Measurements from ENCODE around the gene ZNF658. TPM values are rescaled to one million over a fixed set of nuclear protein-coding genes. Genes with fewer than 3 reads are reported as not detected.
"Not testable (repeated sequence)": the region's sequence is repeated elsewhere in the genome, so short reads cannot be mapped to it uniquely, and the experiment has no call there.

ZNF658 gene
- polyA plus RNA-seq (ENCODE audit: insufficient read length in 10 of 10) = 1 to 10 TPM; 4.1 to 6.6 (median 4.9) TPM
- long read RNA-seq, donor 1 = 0 reads
- long read RNA-seq, donor 2, full-length matches to known transcripts = 1 of 1 reads
- long read RNA-seq, donor 2, partial matches to known transcripts = 0 of 1 reads
- long read RNA-seq, donor 2, other reads (novel, unspliced or antisense) = 0 of 1 reads
- long read RNA-seq, donor 3 = 0 reads
- long read RNA-seq, donor 4, full-length matches to known transcripts = 3 of 3 reads
- long read RNA-seq, donor 4, partial matches to known transcripts = 0 of 3 reads
- long read RNA-seq, donor 4, other reads (novel, unspliced or antisense) = 0 of 3 reads
- long read RNA-seq, donor 5 = 0 reads
- long read RNA-seq, donor 6 = 0 reads
- long read RNA-seq, donor 7, full-length matches to known transcripts = 1 of 1 reads
- long read RNA-seq, donor 7, partial matches to known transcripts = 0 of 1 reads
- long read RNA-seq, donor 7, other reads (novel, unspliced or antisense) = 0 of 1 reads
- long read RNA-seq, donor 8 = 0 reads
- long read RNA-seq, donor 9 = 0 reads

GRCh38 chr9:66900490-66901131 lies at the start of gene ZNF658:
Gene ZNF658, plus strand, starts transcription at chr9:66900725. Its CDS starts 2,837 bp downstream, at chr9:66903562.
- DNase-seq = peak; percentile 81 to 92 (median 88)

GRCh38 chr9:66861732-66862131 lies 38.8 kb upstream of the ZNF658 start:
- DNase-seq = not testable (repeated sequence)

DNA sequence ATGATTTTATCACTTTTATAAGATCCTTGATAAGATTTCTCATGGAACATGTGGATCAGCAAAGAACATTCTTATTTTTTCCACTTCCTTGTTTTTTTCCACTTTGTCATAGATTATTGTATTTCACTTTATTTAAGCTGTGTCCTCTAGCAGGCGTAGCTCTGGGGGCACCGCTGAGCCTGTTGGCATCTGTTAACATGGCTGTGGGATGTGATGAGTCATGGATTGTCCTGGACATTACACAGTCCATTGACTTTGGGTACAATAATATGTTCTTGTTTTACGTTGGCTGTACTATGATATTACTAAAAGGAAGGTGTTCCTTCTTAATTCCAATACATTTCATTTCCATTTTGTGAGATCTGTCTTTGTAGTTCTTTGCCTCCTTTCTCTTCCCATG lies 31.9 kb upstream of the ZNF658 start:
- DNase-seq = not testable (repeated sequence)

- DNase-seq = not testable (repeated sequence)
Observed at GRCh38 chr9:66880605-66881004, 19.9 kb upstream of the ZNF658 start.

- DNase-seq = not testable (repeated sequence)
Observed at GRCh38 chr9:66881847-66882246, 18.7 kb upstream of the ZNF658 start.

GRCh38 chr9:66890334-66890733 lies 10.2 kb upstream of the ZNF658 start:
- not testable (repeated sequence) for DNase-seq

- peak in 1 of 3 donors; percentile 11 for DNase-seq
Observed at GRCh38 chr9:66901141-66901540, 616 bp downstream of the ZNF658 start.

- DNase-seq = not testable (repeated sequence)
Observed at GRCh38 chr9:66909560-66909959, 9.0 kb downstream of the ZNF658 start.

DNA sequence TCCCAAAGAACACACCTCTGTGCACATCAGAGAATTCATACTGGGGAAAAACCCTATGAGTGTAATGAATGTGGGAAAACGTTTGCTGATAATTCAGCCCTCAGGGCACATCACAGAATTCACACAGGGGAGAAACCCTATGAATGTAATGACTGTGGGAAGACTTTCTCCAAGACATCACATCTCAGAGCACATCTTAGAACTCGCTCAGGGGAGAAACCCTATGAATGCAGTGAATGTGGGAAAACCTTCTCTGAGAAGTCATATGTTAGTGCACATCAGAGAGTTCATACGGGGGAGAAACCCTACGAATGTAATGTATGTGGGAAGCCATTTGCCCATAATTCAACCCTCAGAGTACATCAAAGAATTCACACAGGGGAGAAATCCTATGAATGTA lies 19.5 kb downstream of the ZNF658 start:
- not testable (repeated sequence) for DNase-seq

GRCh38 chr9:66936194-66936870 lies 35.8 kb downstream of the ZNF658 start:
- DNase-seq = not testable (repeated sequence)

GRCh38 chr9:66937662-66938061 lies 37.1 kb downstream of the ZNF658 start:
- peak in 1 of 3 donors; percentile 2 for DNase-seq

DNA sequence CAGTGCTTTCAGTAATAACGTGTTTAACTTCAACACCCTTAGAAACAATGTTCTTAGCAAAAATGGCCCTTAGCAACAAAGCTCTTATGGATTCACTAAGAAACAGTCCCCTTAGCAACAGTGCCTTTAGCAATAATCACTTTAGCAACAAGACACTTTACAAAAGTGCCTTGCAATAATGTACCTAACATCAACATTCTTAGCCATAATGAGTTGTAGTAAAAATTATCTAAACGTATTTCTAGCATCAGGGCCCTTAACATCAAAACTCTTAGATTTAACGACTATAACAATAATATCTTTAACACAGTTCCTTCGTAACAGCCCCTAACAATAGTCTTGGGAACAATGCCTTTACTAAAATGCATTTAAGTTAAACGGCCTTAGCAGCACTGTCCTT lies 37.8 kb downstream of the ZNF658 start:
- DNase-seq = peak in 1 of 3 donors; percentile 2

GRCh38 chr9:66939878-66940830 lies 39.6 kb downstream of the ZNF658 start:
- not testable (repeated sequence) for DNase-seq

GRCh38 chr9:66942400-66943155 lies 42.1 kb downstream of the ZNF658 start:
- DNase-seq = peak in 1 of 3 donors; percentile 16

DNA sequence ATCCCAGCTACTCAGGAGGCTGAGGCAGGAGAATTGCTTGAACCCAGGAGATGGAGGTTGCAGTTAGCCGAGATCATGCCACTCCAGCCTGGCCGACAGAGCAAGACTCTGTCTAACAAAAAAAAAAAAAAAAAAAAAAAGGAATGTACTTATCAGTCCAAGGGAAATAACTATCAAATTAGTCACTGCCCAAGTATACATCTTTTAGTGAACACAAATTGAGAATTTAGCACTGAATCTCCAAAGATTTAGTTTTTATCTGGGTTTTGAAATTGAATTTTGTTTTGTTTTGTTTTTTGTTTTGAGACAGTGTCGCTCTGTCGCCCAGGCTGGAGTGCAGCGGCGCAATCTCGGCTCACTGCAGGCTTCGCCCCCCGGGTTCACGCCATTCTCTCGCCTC lies 52.1 kb downstream of the ZNF658 start:
- DNase-seq = not testable (repeated sequence)

Other genes with a start within 250 kb of the ZNF658 start
- not detected for gene SPATA31A3, start 91.8 kb downstream of the ZNF658 start, polyA plus RNA-seq (ENCODE audit: insufficient read length in 10 of 10)

Measured in muscle of back (tissue), 13 donors.